GM12878 (cell line): ENCODE data around the gene SEC11A. TPM values are rescaled to one million over a fixed set of nuclear protein-coding genes. Genes with fewer than 3 reads are reported as not detected.

Experiments
- ATF2 ChIP-seq: IDR thresholded peaks from 2 replicates; pipeline ENCODE4 v1.6.1; 2012; ENCODE audit warnings: low read length, inconsistent platforms
- ATF7 ChIP-seq: fragments of 450-650 bp; IDR thresholded peaks from 2 replicates; pipeline ENCODE4 v1.6.1; 2016; ENCODE audit warnings: low read depth, mild to moderate bottlenecking
- E2F4 ChIP-seq: IDR thresholded peaks from 2 replicates; pipeline ENCODE4 v1.6.1; 2012; ENCODE audit warnings: low read depth, low read length, improper control_type of control experiment
- E4F1 ChIP-seq: fragments of 450-650 bp; IDR thresholded peaks from 2 replicates; pipeline ENCODE4 v1.6.1; 2018; ENCODE audit warnings: borderline replicate concordance, mild to moderate bottlenecking; ENCODE audit not compliant: partially characterized antibody
- FOXM1 ChIP-seq: IDR thresholded peaks from 2 replicates; pipeline ENCODE4 v1.6.1; 2012; ENCODE audit warnings: low read depth, mild to moderate bottlenecking, inconsistent platforms, low read length, moderate library complexity
- GATAD2B ChIP-seq: fragments of 450-650 bp; conservative IDR thresholded peaks from 2 replicates; pipeline ENCODE4 v1.6.1; 2017; ENCODE audit warnings: low read depth, mild to moderate bottlenecking, moderate library complexity
- IKZF1 ChIP-seq: fragments of 450-650 bp; conservative IDR thresholded peaks from 2 replicates; pipeline ENCODE4 v1.6.1; 2017; ENCODE audit warnings: antibody characterized with exemption, mild to moderate bottlenecking
- IRF5 ChIP-seq: fragments of 450-650 bp; IDR thresholded peaks from 2 replicates; pipeline ENCODE4 v1.6.1; 2017; ENCODE audit warnings: borderline replicate concordance
- KDM1A ChIP-seq: fragments of 200-600 bp; sonication (generic); IDR thresholded peaks from 2 replicates; pipeline ENCODE4 v1.6.1; 2016; ENCODE audit warnings: borderline replicate concordance
- MTA2 ChIP-seq: fragments of 450-650 bp; IDR thresholded peaks from 2 replicates; pipeline ENCODE4 v1.6.1; 2016; ENCODE audit warnings: low read depth, mild to moderate bottlenecking, moderate library complexity
- NFIC ChIP-seq: IDR thresholded peaks from 2 replicates; pipeline ENCODE4 v1.6.1; 2012; ENCODE audit warnings: low read depth, mild to moderate bottlenecking, inconsistent platforms, low read length, moderate library complexity
- POLR2AphosphoS5 ChIP-seq: IDR thresholded peaks from 2 replicates; pipeline ENCODE4 v1.6.1; 2011; ENCODE audit warnings: mild to moderate bottlenecking, low read length, inconsistent platforms
- POU2F2 ChIP-seq: IDR thresholded peaks from 3 replicates; pipeline ENCODE4 v1.6.1; 2011; ENCODE audit warnings: low read depth, mild to moderate bottlenecking, low read length, borderline replicate concordance
- RAD21 ChIP-seq: IDR thresholded peaks from 2 replicates; pipeline ENCODE4 v1.6.1; 2011; ENCODE audit warnings: mild to moderate bottlenecking, low read depth, low read length, moderate library complexity; ENCODE audit not compliant: insufficient read depth
- RB1 ChIP-seq: fragments of 450-650 bp; formaldehyde crosslinking; IDR thresholded peaks from 2 replicates; pipeline ENCODE4 v1.6.1; 2017; ENCODE audit warnings: mild to moderate bottlenecking, borderline replicate concordance
- SMAD1 ChIP-seq: fragments of 450-650 bp; IDR thresholded peaks from 2 replicates; pipeline ENCODE4 v1.6.1; 2018; ENCODE audit warnings: mild to moderate bottlenecking, low read depth; ENCODE audit not compliant: partially characterized antibody
- YY1 ChIP-seq: IDR thresholded peaks from 2 replicates; pipeline ENCODE4 v1.6.1; 2011; ENCODE audit warnings: low read depth, mild to moderate bottlenecking, low read length
- ZNF592 ChIP-seq: fragments of 450-650 bp; IDR thresholded peaks from 2 replicates; pipeline ENCODE4 v1.6.1; 2017; ENCODE audit warnings: mild to moderate bottlenecking, moderate library complexity
- polyA plus RNA-seq, 11 experiments: library from polyadenylated mRNA; depleted of rRNA in 4 of 11; unstranded in 6 of 11; stranded (reverse) in 5 of 11; fragments of >200 nt; fragmentation: Nextera tagmentation in 4 of 11; fragmentation: Illumina TruSeq in 1 of 11; extraction: Ambion mirVana in 4 of 11; extraction: Trizol in 1 of 11; gene quantifications; 1 replicate in 1 of 11; 2 replicates in 10 of 11; pipeline versions ENCODE4 v1.2.1 to v1.2.3, GENCODE V29; 2011 to 2016; ENCODE audit warnings: inconsistent platforms in 2 of 11, missing spikeins in 2 of 11, low read depth in 1 of 11
- total RNA-seq, 4 experiments: library from RNA; depleted of rRNA in 3 of 4; stranded (reverse); fragments of >200 nt in 3 of 4; fragmentation: Illumina TruSeq in 1 of 4; extraction: Trizol in 1 of 4; gene quantifications; 2 replicates each; pipeline versions ENCODE4 v1.2.1 to v1.2.3, GENCODE V29; 2013 to 2021

Gene SEC11A
- total and polyA plus RNA-seq, 10 of the 15 experiments (the other 5 are each of a cell fraction or from before 2014, with no cell fraction given) = 99.2 to 159 (median 143) TPM

GRCh38 chr15:84653910-84654688 is 61.8 kb downstream of the SEC11A start, which contains the start of gene WDR73 (continued):
- TF ChIP-seq IRF5 (peak; percentile 91), NFIC (no peak), GATAD2B (peak; percentile 67), ATF2 (no peak), E4F1 (peak; percentile 43), POU2F2 (0 out of 3 replicates have a peak, but pooled peaks have one; percentile 20), MTA2 (no peak), RAD21 (no peak), E2F4 (no peak), SMAD1 (no peak), YY1 (peak; percentile 68), ATF7 (peak; percentile 54; the same call in 1 of the 2 replicates), POLR2AphosphoS5 (peak; percentile 81), KDM1A (no peak), ZNF592 (no peak), FOXM1 (no peak), IKZF1 (peak; percentile 62), RB1 (no peak)
